ENCODE data around the gene RGPD6.
"Not testable (repeated sequence)": the region's sequence is repeated elsewhere in the genome, so short reads cannot be mapped to it uniquely, and the experiment has no call there.

The RGPD6 gene

GRCh38 chr2:110480084-110480483 is 96.9 kb downstream of the RGPD6 start:
- DNase-seq, result not testable (repeated sequence)

GRCh38 chr2:110477370-110477769 is 99.7 kb downstream of the RGPD6 start:
- not testable (repeated sequence) for DNase-seq

- DNase-seq, result not testable (repeated sequence)
Observed at GRCh38 chr2:110476952-110477351, 100.1 kb downstream of the RGPD6 start.

GRCh38 chr2:110475627-110476359 is 101.2 kb downstream of the RGPD6 start:
- not testable (repeated sequence) for DNase-seq

GRCh38 chr2:110474898-110475297 is 102.1 kb downstream of the RGPD6 start:
- not testable (repeated sequence) for DNase-seq

- DNase-seq, result not testable (repeated sequence)
Observed at GRCh38 chr2:110473059-110473358, 104.0 kb downstream of the RGPD6 start.

GRCh38 chr2:110472171-110473058 is 104.6 kb downstream of the RGPD6 start, which contains the start of gene LIMS4:
LIMS4 (minus strand) TSS chr2:110472816; CDS start chr2:110472778, 38 bp downstream.
- not testable (repeated sequence) for DNase-seq

GRCh38 chr2:110468921-110469320 is 108.1 kb downstream of the RGPD6 start:
- DNase-seq, result not testable (repeated sequence)

GRCh38 chr2:110465312-110465711 is 111.7 kb downstream of the RGPD6 start:
- DNase-seq, result not testable (repeated sequence)

Measured in midbrain (tissue), 1 donor.